Measurements from ENCODE around the gene DHX40.
"Not testable (repeated sequence)": the region's sequence is repeated elsewhere in the genome, so short reads cannot be mapped to it uniquely, and the experiment has no call there.

The DHX40 gene

DNA sequence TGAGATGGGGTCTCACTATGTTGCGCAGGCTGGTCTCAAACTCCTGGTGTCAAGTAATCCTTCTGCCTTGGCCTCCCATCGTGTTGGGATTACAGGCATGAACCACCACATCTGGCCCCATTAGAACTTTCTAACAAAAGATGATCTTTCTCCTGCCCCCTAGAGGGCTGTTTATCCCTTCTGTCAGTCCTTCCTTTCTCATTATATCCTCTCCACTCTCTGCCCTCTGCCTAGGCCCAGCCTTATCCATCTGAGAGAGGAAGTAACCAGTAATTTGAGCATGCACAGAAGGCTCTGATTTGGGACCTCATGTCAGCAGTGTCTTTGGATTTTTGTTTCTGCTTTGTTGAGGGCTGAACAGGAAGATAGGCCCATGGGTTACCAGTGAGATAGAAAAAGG is 4.4 kb upstream of the DHX40 start:
- no peak for DNase-seq (ENCODE audit: low spot score)

DNA sequence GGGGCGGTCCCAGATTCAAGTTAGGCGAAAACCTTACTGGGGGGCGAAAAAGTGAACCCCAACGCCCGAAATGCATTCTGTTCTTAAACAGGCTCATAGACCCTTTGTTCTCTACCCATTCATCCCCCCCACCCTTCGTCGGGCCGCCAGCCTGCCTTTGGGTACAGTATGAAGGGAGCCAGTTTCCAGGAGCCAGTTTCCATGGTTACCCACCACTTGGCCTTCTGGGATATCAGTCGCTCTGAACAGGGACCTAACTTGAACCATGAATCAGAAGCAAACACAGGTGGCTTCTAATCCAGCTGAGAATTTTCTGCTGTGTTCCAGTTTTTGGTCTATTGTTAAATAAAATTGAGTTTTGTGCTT is 532 bp downstream of the DHX40 start:
- DNase-seq (ENCODE audit: low spot score), result peak; percentile 60

DNA sequence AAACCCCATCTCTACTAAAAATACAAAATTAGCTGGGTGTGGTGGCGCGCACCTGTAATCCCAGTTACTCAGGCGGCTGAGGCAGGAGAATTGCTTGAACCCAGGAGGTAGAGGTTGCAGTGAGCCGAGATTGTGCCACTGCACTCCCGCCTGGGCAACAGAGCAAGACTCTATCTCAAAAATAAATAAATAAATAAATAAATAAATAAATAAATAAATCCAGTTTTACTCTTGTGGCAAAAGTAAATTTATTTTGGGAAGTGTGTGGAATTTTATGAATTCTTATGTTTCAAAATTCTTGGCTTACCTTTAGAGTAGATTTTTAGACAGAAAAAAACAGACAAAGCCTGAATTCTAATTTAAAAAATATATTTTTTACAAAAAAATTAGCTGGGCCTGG is 3.7 kb downstream of the DHX40 start:
- DNase-seq (ENCODE audit: low spot score), result not testable (repeated sequence)

DNA sequence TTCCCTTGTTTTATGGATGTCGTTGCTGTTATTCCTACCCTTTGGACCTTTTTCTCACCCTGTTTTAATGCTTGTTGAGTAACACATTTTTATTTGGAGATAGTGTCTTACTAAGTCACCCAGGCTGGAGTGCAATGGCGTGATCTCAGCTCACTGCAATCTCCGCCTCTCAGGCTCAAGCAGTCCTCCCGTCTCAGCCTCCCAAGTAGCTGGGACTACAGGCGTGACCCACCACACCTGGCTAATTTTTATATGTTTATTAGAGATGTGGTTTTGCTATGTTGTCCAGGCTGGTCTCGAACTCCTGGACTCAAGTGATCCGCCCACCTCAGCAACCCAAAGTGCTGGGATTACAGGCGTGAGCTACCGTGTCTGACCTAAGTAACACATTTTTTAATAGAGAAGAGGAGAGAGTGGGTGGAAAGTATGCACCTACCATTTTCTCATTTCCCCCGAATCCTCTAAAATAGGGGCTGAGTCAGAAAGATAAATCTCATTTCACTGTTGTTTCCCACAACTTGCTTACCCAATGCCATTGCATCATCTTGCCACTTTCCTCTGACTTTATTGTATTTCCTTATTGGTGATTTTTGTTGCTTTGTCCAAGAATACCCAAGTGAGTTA is 7.0 kb downstream of the DHX40 start:
- no peak for DNase-seq (ENCODE audit: low spot score)

DNA sequence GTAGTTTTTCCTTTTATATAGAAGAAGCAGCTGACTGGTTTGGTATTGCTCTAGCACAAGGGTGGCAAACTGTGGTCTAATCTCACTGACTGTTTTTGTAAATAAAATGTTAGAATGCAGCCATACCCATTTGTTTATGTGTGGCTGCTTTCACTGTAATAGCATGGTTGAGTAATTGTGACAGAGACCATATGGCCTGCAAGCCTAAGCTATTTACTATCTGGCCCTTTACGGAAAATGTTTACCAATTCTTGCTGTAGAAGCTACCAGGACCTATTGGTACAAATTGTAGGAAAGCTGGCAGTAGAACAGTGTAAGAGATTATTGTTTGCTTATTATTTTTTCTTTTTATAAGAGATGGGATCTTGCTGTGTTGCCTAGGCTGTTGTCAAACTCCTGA is 18.8 kb downstream of the DHX40 start:
- not testable (repeated sequence) for DNase-seq (ENCODE audit: low spot score)

DNA sequence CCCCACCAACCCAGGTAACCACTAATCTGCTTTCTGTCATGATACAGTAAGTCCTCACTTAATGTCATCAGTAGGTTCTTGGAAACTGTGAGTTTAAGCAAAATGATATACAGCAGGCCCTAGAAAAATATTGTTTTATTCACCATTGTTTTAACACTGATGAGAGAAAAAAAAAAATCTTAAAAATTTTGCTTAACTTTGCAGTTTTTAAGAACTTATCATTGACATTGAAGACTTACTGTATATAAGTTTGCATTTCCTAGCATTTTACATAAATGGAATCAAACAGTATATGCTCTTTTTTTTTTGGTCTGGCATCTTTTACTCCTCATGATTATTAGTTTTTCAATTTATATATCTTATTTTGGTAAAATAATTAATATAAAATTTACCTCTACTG is 34.8 kb downstream of the DHX40 start:
- no peak for DNase-seq (ENCODE audit: low spot score)

DNA sequence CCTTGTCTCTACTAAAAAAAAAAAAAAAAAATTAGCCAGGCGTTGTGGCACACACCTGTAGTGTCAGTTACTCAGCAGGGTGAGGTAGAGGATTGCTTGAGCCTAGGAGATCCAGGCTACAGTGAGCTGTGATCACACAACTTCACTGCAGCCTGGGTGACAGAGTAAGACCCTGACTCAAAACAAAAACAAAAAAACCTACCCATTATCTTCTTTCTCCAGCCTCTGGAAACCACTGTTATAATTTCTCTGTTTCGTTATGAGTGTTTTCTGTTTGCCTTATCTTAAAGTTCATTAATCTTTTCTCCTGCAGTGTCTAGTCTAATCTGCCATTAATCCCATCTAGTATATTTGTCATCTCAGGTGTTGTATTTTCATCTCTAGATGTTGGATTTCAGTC is 35.7 kb downstream of the DHX40 start:
- no peak for DNase-seq (ENCODE audit: low spot score)

DNA sequence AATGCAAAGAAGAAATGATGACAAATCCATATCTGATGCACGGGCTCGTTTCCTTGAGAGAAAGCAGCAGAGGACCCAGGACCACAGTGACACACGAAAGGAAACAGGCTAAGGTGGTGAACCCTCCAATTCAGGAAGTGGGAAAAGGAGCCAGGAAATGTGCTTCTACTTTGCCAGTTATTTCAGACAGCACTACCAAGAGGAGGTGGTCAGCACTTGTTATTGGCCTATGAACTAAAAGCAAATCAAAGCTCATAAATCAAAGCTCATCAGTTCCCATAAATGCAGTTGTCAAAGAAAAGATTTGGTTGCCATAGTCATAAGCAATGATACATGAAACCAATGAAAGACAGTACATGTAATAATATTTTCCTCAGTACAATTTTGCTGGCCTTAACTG is 41.7 kb downstream of the DHX40 start:
- no peak for DNase-seq (ENCODE audit: low spot score)

DNA sequence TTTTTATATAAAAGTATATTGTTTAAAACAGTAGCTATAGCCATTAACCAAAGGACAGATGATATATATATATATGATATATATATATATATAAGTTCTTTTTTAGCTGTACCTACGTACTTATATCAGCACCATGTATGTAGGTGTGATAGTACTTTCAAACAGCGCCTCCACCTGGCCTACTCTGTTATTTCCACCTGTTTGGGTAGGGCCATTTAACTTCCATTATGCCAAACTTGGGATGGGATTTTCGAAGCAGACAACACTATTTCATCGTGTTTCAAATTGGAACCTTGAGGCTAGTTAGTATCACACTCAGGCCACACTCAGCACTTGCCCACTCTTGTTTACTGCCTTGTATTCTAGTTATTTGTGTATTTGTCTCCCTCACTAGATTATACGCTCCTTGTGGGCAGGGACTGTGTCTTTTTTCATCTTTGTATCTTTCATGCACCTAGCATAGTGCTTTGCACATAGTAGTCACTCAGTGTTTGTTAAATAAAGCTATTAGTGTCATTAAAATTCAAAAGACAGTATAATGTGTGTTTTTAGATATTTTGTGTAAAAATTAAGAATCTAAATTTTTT is 42.5 kb downstream of the DHX40 start:
- no peak for DNase-seq (ENCODE audit: low spot score)

DNA sequence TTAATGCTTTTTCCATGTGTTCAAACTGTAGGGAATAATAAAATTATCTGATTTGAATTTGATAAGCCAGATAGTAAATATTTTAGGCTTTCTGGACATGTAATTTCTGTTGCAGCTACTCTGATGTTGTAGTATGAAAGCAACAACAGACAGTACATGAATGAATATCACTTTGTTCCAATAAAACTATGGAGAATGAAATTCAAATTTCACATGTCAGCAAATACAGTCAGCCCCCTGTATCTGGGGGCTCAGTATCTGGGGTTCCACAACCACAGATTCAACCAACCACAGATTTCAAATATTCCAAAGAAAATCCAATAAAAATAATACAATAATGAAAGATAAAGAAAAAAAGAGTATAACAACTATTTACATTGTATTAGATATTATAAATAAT is 46.1 kb downstream of the DHX40 start:
- no peak for DNase-seq (ENCODE audit: low spot score)

DNA sequence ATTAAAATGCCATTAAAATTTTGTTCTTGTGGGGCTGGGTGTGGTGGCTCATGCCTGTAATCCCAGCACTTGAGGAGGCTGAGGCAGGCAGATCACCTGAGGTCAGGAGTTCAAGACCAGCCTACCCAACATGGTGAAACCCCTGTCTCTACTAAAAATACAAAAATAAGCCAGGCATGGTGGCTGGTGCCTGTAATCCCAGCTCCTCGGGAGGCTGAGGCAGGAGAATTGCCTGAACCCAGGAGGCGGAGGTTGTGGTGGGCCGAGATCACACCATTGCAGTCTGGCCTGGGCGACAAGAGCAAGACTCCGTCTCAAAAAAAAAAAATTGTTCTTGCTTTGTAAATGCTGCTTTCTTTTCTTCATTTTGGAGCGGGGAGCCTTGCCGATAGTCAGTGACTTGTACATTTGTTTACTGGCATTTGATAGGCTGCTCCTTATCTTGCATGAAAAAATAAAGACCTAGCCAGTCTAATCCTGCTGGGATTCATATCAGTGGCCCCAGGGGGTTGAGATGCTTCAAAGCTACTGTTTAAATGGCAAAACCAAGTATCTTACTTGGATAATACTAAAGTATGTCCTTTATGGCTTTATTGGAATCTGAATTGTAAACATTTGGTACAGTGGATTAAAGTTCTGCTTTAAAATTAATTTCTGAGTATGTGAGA is 51.0 kb downstream of the DHX40 start:
- DNase-seq (ENCODE audit: low spot score), result no peak

DNA sequence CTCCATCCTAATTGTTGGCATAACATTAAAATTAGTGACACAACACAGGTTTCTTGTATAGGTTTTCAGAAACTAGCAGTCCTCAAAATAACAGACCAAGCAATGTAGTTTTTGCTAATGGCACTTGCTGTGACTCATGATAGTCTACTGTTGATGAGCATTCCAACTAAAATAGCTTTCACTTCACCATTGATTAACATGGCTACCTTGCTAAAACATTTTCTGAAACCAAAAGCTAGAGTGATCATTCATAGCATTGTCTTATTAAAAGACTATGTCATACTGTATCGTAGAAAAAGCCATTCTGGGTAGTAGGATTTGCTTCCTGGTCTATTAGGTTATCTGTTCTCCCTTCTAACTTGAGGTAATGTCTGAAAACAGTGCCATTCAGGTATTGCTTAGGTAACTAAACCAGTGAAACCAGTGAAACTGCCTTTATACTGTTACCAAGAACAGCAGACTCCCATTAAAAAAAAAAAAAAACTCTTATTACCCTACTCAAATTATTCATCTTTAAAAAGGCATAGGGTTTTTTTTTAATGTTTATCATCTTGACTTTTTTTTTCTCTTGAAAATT is 51.8 kb downstream of the DHX40 start:
- DNase-seq (ENCODE audit: low spot score), result no peak

DNA sequence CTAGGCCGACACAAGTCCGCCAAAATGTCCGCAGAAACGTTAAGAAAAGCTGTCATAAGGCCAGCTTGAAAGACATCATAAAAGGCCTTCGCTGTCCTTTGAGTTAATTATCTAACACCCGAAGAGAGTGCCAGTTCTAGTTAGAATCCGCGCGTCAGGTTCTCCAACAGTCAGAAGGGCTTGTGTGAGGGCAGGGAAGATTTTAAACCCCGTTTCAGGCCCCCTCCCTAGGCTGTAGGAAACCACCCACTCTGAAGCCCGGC is 53.6 kb downstream of the DHX40 start:
- peak; percentile 77 for DNase-seq (ENCODE audit: low spot score)

DNA sequence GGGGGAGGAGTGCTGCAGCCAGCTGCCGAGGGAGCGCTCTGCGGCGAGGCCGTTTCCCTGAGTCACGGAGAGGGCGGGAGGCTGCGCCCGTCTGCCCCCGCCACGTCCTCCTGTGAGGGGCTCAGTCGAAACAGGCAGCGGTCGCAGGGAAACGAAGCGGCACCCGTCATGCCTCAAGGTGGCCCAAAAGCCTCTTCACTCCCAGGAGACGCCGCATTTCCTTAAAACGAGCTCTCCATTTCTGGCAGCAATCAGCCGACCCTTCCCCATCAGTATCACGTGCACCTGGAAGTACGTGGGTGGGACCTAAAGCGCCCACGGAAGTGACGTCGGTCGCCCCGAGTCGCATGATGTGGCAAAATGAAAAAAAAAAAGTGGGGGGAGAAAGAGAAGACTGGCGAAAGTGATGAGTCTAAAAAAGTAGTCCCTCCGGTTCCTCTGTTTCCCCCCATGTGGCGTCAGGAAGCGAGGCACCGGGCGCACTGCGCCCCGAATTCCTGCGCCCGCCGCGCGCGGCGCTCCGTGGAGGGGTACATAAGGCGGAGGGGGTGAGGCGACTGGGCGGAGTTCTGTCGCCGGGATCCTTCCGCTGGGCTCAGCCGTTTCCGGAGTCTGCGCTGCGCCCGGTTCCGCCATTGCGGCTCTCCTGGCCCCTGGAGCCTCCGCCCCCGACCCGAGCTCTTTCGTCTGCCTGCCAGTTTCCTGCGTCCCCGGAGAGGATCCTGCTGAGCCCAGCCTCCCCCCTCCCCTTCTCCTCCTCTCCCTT is 54.1 kb downstream of the DHX40 start, which contains the start of gene CLTC:
TSS of gene CLTC (plus strand) at position 598 of the 766 bp plus-strand sequence. CDS start 237 bp downstream, outside the sequence.
- DNase-seq (ENCODE audit: low spot score), result peak; percentile 92

DNA sequence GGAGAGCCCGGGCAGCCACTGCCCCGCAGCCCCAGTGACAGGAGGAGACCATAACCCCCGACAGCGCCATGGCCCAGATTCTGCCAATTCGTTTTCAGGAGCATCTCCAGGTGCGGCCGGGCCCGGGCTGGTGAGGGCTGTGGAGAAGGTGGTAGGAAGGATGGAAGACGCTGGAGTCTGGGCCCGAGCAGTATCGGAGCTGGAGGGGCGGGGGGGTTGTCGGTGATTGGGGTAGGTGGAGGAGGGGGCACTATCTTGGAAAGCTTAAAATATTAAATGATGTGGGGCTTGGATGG is 54.6 kb downstream of the DHX40 start:
- DNase-seq (ENCODE audit: low spot score), result no peak

DNA sequence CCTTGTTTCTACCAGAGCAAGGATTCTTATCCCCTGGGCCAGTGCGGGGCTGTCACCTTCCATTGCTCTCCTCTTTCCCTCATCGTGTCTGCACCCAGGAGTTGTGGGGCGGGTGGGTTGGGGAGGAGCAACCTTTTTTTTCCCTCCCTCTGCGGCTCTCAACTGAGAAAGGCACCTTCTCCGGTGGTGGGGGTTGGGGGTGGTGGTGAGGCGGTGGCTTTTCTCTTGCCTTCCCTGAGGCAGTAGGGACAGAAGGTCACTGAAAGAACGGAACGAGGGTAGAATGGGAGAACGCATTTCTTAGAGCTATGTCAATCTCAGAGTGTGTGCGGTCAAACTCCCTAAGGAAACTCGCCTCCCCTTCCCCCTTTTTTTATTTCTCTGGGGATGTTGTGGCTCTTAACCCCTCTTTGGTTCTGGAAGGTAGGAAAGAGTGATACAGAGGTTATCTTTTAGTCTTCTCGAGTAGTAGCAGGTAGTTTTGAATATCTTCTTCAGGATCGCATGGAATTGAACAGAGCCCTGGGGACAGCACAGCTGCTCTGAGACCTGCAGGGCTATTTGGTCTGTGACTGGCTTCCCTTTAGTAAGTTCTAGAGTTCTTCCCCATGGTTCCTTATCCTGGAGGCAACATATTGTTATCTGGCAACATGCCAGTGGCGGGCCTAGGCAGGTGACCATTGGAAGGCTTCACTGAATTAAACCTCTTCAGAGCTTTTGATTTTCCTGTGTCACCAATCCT is 55.3 kb downstream of the DHX40 start:
- no peak for DNase-seq (ENCODE audit: low spot score)

DNA sequence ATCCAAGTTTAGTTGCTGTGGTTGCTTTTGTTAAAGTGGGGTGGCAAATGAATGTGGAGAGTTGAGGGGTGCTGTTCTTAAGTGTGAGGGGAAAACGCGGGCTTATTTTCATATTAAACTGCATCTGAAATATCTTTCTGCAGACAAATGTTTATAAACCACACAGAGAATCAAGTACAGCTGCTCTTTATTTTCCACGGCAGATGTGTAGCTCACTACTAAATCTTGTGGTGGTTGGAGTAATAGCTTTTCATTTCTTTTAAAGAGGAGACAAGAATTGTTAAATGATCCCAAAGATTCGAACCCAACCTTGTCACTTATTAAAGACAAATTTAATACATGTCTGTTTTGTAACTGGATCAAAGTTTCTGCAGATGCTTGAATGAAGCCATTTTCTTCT is 56.4 kb downstream of the DHX40 start:
- no peak for DNase-seq (ENCODE audit: low spot score)

DNA sequence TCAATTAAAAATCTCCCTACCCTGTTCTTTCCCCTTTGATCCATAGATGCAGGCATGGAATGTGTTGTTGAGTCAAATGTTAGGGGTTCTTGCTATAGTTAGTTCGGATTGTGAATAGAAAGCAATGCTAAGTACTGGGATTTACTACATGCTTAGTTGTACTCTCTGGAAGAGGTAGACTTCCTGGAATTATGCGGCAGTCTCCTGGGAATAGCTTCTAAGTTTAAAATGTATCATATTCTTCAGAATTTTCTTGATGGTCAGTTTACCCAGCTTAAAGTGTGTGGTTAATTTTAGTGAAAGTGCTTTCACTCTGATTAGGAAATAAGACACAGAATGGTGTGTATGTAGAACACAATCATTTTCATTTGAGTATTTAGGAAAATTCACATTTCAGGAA is 57.7 kb downstream of the DHX40 start:
- DNase-seq (ENCODE audit: low spot score), result no peak

DNA sequence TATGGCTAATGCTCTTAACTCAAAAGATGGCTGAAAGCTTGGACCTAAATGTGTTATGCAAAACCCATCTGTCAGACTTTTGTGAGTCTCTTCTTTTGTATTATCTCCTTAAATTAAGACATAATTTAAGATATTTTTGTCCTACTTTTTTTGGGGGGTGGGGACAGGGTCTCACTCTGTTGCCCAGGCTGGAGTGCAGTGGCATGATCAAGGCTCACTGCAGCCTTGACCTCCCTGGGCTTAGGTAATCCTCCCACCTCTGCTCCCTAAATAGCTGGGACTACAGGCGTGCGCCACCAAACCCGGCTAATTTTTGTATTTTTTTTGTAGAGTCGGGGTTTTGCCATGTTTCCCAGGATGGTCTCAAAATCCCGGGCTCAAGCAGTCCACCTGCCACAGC is 61.3 kb downstream of the DHX40 start:
- no peak for DNase-seq (ENCODE audit: low spot score)

DNA sequence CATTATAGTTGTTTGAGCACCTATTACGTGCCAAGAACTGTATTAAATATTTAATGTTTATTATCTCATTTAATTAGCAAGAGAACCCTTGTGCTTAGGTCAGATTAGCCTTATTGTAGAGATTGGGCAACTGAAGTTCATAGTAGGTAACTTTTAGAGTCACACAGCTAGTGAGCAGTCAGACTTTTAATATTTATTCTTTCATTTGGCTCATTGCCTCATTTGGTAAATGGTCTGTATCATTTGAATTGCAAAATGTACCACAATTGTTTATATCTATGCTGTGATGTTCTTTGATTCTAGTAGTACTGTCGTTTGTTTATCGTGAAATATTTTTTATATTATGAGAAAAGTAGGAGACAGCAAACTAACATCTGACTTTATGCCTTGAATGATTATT is 61.9 kb downstream of the DHX40 start:
- DNase-seq (ENCODE audit: low spot score), result no peak

DNA sequence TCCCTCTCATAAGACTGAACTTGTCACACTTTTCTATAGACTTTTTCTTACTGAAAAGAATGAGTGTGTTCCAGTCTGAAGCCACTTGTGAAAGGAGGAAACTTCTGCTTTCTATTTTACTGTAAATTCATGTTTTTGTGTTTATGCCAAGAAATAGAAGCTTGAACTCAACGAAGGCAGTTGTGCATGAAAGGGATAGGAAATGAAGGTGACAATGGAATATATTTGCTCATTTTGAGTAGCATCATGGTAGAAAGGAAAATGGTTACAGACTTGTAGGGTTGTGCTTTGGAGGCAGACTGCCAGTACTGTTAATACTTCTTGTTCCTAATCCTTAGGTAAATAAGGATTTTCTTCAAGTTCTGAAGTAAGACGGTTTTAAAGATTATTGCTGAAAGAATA is 62.4 kb downstream of the DHX40 start:
- DNase-seq (ENCODE audit: low spot score), result no peak

DNA sequence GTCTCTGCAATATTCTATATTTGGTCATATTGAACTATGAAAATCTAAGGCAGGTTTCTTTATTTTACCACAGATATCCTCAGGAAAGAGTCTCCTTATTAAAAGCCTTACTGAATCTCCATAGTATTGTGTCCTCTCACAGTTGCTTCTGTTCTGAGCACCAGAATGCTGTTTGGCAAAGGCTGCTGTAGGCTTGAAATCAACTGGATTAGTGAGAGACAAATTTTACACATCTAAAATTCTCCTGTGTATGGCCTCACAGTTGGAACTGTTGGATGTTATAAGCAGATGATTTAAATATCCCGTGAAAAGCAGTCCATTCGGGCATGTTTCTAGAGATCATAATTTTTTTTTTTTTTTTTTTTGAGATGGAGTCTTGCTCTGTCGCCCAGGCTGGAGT is 63.8 kb downstream of the DHX40 start:
- DNase-seq (ENCODE audit: low spot score), result no peak

All from kidney capillary endothelial cell (primary cell).